Nephron progenitor cell (in vitro differentiated cells): Measurements from ENCODE around the gene ZFHX3.
A peak's percentile ranks its signal among the peaks of the same experiment; 100 is the strongest.

Source experiments
- DNase-seq: peaks from one replicate; pipeline ENCODE4 v3.0.0; 2021
- H3K27ac Mint-ChIP-seq: 2 replicates; pipeline ENCODE4 v1.8.0; 2021; ENCODE audit warnings: mild to moderate bottlenecking, moderate library complexity, mixed read lengths
- H3K27me3 Mint-ChIP-seq: 2 replicates; pipeline ENCODE4 v1.8.0; 2021; ENCODE audit warnings: mild to moderate bottlenecking, low read depth, mixed read lengths; ENCODE audit not compliant: poor library complexity
- H3K36me3 Mint-ChIP-seq: 2 replicates; pipeline ENCODE4 v1.8.0; 2021; ENCODE audit warnings: low read depth, mixed read lengths
- H3K4me1 Mint-ChIP-seq: 2 replicates; pipeline ENCODE4 v1.8.0; 2021; ENCODE audit warnings: mixed read lengths
- H3K4me3 Mint-ChIP-seq: 2 replicates; pipeline ENCODE4 v1.8.0; 2021; ENCODE audit warnings: mild to moderate bottlenecking, moderate library complexity, mixed read lengths
- H3K9me3 Mint-ChIP-seq: 2 replicates; pipeline ENCODE4 v1.8.0; 2021; ENCODE audit warnings: mild to moderate bottlenecking, moderate library complexity, mixed read lengths
- CTCF ChIP-seq: fragments of 200-600 bp; sonication (generic); IDR thresholded peaks from 2 replicates; pipeline ENCODE4 v1.5.0; 2021; ENCODE audit warnings: antibody characterized with exemption

Gene ZFHX3

GRCh38 chr16:72960101-72960500, 87.8 kb downstream of the ZFHX3 start:
- TF ChIP-seq CTCF: no peak
- Mint-ChIP-seq H3K4me3 (no peak overlapping the region), H3K27ac (peak overlapping the region; percentile 64), H3K9me3 (peaks cover 8% of the 10 kb centered on the region), H3K36me3 (peaks cover 80% of the 10 kb centered on the region), H3K27me3 (peaks cover 5% of the 10 kb centered on the region), H3K4me1 (peaks cover 50% of the 10 kb centered on the region)
- no peak for DNase-seq

GRCh38 chr16:72959301-72959996, 88.5 kb downstream of the ZFHX3 start:
- peaks cover 5% of the 10 kb centered on the region for H3K27me3 Mint-ChIP-seq
- H3K4me3 Mint-ChIP-seq: no peak overlapping the region
- peaks cover 52% of the 10 kb centered on the region for H3K4me1 Mint-ChIP-seq
- no peak for DNase-seq
- peaks cover 79% of the 10 kb centered on the region for H3K36me3 Mint-ChIP-seq
- no peak for TF ChIP-seq CTCF
- H3K9me3 Mint-ChIP-seq: peaks cover 8% of the 10 kb centered on the region
- no peak overlapping the region for H3K27ac Mint-ChIP-seq

- no peak for TF ChIP-seq CTCF
- DNase-seq: no peak
- Mint-ChIP-seq H3K27ac (no peak overlapping the region), H3K4me3 (no peak overlapping the region), H3K9me3 (peaks cover 8% of the 10 kb centered on the region), H3K27me3 (peaks cover 5% of the 10 kb centered on the region), H3K4me1 (peaks cover 44% of the 10 kb centered on the region), H3K36me3 (peaks cover 79% of the 10 kb centered on the region)
These were observed 89.3 kb downstream of the ZFHX3 start for GRCh38 chr16:72958522-72959076.

- DNase-seq: no peak
- H3K36me3 Mint-ChIP-seq: peaks cover 72% of the 10 kb centered on the region
- peaks cover 5% of the 10 kb centered on the region for H3K27me3 Mint-ChIP-seq
- no peak overlapping the region for H3K4me3 Mint-ChIP-seq
- peaks cover 40% of the 10 kb centered on the region for H3K4me1 Mint-ChIP-seq
- no peak for TF ChIP-seq CTCF
- no peak overlapping the region for H3K27ac Mint-ChIP-seq
- H3K9me3 Mint-ChIP-seq: peaks cover 8% of the 10 kb centered on the region
These were observed 90.3 kb downstream of the ZFHX3 start for GRCh38 chr16:72957303-72958277.

GRCh38 chr16:72956124-72957064, 91.5 kb downstream of the ZFHX3 start:
- no peak overlapping the region for H3K4me3 Mint-ChIP-seq
- DNase-seq: no peak

More at GRCh38 chr16:72956124-72957064, 91.5 kb downstream of the ZFHX3 start:
- H3K27me3 Mint-ChIP-seq: peaks cover 1% of the 10 kb centered on the region
- H3K4me1 Mint-ChIP-seq: peaks cover 39% of the 10 kb centered on the region
- peaks cover 73% of the 10 kb centered on the region for H3K36me3 Mint-ChIP-seq
- TF ChIP-seq CTCF: no peak
- H3K27ac Mint-ChIP-seq: no peak overlapping the region
- peaks cover 8% of the 10 kb centered on the region for H3K9me3 Mint-ChIP-seq
